ENCODE measurements around the gene TFPT. TPM values are rescaled to one million over a fixed set of nuclear protein-coding genes. Genes with fewer than 3 reads are reported as not detected.

Gene TFPT, protein sequence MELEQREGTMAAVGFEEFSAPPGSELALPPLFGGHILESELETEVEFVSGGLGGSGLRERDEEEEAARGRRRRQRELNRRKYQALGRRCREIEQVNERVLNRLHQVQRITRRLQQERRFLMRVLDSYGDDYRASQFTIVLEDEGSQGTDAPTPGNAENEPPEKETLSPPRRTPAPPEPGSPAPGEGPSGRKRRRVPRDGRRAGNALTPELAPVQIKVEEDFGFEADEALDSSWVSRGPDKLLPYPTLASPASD
- 58.5 and 63.2 TPM in 2 replicates for total RNA-seq

DNA sequence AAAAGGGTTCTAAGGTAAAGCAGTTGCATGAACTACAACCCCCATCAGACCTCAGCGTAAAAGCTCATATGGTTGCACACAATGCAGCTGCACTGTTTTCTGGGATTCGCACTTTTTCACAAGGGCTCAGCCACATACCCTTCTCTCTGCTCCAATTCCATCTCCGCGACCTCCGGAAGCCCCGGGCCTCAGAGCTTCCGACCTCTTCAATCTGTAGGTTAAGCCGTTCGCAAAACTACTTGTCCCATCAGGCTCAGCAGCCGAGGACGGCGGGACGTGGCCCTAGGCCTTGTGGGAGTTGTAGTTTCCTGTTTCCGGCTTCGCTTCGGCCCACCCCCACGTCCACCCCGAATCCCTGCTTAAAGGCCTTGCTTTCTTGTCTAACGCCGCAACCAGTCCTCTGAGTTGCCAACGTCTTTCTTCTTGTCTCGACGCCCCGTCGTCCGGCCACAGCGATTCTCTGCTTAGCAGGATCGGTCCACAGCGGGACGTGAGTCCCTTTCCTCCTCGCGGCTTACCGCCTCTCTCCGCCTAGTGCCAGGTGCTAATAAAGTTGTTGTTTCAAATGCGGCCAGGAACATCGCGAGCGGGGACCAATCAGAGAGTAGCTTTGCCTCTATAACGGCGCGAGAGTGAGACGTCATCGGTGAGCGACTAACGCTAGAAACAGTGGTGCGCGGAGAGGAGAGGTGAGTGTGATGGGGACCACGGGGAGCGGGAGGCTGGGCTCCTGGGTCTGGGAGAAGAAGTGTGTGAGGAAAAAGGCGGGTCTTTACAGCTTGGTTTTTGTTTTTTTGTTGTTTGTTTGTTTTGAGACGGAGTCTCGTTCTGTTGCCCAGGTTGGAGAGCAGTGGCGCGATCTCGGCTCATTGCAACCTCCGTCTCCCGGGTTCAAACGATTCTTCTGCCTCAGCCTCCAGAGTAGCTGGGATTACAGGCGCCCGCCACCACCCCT is at the start of gene TFPT, which contains the start of gene PRPF31:
Gene TFPT, minus strand, starts transcription at position 549 of the 955 bp plus-strand sequence. Its CDS starts 388 bp downstream, at position 161.
Gene PRPF31, plus strand, starts transcription at position 646 of the 955 bp plus-strand sequence. CDS start 2,525 bp downstream, outside the sequence.
- peak; percentile 94 for DNase-seq (ENCODE audit: extremely low read depth, low read depth, low spot score)

DNA sequence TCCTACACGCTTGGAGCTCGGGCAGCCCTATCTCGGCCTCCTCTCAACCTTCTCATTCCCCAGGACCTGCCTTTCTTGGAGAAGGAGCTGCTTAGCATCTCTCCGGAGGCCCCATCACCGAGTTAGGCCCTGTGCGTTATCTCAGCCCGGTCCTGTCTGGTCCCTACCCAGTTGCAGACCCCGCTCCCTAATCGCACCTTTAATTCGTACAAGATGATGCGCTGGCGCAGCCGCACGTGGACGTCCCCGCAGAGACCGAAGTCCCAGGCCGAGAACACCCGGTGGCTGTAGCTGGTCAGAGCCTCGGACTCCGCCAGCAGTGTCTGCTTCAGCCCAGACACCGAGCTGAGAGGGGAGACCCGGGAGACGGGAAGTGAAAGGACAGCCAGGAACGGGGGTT is 49.8 kb upstream of the TFPT start:
- no peak for DNase-seq (ENCODE audit: extremely low read depth, low read depth, low spot score)

DNA sequence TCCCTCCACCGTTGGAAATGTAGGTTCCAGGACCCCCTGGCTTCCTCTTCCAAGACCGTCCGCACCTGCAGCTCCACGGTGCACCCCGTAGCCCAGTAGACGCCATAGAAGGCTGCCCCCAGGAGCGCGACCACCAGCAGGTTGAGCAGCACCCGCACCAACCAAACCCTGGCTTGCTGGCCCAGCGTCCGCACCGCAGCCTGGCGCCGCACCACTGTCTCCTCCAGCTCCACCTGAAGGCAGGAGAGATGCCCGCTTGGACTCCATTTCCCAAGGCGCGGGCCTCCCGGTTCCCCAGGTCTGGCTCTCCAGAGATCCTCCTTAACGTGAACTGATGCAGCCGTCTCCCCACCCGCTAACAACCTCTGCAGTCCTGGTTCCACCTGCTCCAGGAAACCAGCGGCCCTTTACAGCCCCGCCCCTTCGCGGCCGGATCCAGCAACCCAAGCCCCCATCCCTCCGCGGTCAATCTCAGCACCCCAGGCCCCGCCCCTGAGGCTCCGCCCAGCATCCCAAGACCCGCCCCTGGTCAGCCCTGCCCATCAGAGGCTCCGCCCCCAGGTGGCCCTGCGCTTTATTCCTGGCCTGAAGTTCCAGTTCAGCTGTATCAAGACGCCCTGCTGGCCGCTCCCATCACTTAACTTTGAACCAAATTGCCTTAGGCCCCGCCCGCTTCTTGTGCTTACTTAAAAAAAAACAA is 49.1 kb upstream of the TFPT start:
- DNase-seq (ENCODE audit: extremely low read depth, low read depth, low spot score), result no peak

DNA sequence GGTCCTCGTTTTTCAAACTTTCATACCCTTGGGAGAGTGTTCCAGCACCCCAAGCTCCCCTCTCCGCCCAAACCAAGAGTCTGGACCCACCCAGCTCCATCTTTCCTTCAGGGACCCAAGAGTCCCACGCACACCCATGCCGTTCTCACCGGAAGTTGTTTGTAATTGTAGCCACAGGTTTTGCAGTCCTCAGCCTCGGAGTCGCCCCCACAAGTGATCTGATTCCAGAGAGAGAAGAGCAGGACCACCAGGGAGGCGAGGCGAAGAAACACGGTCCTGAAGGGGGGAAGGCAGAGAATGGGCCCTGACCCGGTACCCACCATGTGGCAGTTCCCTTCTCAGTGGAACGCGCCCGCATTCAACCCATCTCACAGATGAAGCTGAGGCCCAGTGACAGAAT is 47.4 kb upstream of the TFPT start:
- DNase-seq (ENCODE audit: extremely low read depth, low read depth, low spot score), result no peak

DNA sequence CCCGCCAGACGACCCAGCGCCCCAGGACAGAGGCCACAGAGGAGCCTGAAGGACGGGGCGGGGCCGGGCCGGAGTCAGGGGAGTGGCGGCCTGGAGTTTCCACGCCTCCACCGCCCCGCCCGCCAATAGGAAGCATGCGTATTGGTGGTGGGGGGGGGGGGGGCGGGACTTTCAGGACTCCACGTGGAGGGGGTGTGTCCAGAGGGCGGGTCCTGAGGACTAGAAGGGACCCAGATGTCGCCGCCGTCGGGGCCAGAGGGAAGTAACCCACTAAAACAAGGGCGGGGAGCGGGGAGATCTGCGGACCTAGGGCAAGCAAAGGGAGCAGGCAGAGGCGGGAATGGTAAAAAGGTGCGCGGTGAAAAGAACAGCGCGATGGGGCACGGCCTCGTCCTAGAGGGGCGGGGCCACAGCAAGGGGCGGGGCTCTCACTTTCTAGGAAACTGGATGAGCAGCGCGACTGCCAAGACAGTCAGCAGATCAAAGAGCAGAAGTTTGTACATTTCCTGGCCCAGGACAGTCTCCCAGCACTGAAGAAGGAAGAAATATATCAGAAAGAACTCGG is 46.9 kb upstream of the TFPT start:
- no peak for DNase-seq (ENCODE audit: extremely low read depth, low read depth, low spot score)

DNA sequence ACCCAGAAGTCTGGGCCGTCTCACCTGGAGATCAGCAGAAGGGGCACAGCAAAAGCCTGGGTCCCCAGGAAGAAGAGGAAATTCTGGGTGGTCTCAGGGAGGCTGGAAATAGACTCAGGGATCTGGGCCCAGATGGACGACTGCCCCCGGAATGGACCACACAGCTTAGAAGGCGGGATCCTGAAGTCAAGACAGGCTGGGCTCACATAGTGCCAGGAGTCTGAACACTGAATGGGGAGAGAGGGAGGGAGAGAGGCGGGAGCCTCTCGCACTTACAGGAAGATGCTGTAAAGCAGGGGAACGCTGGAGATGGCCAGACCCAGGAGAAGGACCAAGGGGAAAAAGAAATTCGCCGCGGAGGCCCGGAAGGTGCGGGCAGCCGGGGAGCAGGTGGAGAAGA is 45.4 kb upstream of the TFPT start:
- no peak for DNase-seq (ENCODE audit: extremely low read depth, low read depth, low spot score)

DNA sequence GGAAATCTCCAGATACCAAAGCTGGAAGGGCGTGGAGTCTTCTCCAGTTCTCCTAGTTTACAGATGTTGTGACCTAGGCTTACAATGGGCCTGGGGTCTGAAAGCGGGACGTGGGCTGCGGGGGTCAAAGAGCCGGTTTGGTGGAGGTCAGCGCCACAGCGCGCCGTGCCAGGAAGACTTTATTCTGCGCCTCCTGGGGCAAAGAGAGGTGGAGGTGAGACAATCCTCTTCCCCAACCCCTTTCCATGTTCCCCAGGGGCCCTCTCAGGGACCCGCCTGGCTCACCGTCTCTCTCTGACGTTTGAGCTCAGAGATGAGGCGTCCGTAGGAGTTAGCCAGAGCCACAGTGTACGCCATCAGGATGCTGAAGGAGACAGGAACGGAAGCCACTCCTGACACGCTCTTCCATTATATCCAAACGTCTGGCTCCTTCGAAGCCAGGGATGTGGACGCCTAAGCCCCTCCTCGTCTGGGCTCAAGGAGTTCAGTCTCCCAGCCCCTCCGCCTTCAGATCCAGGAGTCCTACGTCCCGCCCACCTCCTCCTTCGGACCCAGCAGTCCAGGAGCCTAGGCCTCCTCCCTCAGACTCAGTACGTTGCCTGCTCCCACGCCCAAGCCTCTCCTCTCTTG is 44.8 kb upstream of the TFPT start:
- no peak for DNase-seq (ENCODE audit: extremely low read depth, low read depth, low spot score)

DNA sequence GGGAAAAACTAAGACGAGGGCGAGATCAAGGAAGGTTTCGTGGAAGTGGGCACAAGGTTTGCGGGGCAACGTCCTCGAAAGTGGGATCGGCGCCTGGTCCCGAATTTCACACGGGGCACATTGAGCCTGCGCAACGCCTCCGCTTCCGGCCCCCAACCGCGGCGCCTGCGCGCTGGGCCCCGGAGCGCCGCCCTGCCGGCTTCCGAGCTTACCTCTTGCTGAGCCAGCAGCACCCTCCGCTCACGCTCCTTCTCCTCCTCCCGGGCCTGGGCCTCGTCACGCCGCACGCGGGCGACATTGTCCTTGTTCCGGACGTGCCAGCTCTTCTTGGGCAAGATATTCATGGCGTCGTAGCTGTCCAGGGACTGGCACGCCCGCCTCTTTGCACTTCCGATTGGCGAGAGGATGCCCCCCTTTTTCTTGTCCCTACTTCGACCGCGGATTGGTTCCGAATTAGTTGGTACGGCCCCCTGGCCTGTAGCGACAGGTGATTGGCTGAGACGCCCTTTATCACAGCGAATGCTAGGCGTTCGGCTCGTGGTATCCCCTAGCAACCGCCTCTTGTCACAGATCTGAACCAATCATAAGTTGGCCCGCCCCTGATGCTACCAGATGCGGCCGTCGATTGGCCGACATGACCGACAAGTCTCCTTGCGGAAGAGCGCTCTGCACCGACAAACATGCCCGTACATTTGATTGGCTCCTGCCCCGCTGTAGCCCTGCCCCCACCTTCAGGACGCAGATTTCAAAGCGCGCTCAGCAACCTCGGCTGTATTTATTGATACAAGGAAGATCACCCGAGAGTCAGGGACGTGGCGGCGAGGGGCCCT is 44.1 kb upstream of the TFPT start, which contains the start of gene LENG1:
Gene LENG1, minus strand, starts transcription at position 370 of the 830 bp plus-strand sequence. Its CDS starts 26 bp downstream, at position 344.
- peak; percentile 99 for DNase-seq (ENCODE audit: extremely low read depth, low read depth, low spot score)

DNA sequence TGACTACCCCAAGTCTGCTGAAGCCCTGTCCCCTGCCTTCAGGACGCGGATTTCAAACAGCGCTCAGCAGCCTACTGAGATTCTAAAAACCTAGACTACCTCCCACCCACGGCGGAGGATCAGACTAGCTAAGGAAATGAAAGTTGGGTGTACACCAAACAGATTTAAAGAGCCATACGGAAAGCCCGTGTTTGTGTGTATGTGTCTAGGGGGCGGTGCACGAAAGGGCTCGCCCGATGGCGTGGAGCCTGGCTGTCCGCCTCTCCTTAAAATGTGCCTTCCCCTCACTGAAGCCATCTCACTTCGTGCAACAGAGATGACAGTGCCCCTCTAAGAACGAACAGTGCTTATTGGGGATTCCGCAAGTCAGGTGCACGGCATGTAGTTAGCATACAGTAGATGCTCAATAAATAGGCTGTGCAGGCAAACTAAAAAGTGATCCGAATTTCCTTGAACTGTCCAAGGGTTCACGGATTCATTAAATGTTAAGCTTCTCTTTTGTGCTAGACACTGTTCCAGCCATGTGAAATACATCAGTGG is 43.4 kb upstream of the TFPT start:
- DNase-seq (ENCODE audit: extremely low read depth, low read depth, low spot score), result no peak

DNA sequence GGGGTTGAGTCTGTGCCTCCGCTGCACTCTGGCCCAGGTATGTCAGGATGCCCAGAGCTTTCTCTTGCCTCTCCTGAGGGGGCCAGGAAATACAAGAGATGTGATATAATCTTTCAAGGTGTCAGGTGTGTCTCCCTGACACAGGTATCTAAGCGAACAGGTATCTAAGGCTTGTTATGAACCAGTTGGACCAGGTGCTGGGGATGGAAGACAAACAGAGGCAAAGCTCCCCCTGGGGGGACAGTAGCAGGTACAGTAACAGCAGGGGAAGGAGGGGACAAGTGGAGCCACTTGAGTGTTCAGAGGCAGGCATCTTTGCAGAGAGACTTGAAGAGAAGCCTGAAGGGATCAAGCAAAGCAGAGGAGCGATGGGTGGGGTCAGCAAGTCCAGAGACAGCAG is 41.5 kb upstream of the TFPT start:
- no peak for DNase-seq (ENCODE audit: extremely low read depth, low read depth, low spot score)

DNA sequence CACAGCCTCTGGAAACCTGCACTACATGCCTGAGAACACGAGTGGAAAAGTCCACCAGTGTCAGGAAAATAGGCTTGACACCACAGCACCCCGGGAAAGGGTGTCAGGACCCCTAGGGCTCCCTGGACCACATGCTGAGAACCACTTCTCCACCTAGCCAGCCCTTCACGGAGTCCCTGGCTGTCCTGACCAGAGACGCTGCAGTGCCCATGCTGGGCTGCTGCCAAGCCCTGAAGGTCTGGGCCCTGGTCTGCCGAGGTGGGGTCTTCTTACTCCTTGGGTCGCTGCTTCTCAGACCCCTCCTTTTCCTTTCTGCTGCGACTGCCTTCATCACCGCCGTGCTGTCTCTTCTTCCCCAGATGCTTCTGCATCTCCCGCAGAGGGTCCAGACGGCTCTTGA is 41.0 kb upstream of the TFPT start:
- DNase-seq (ENCODE audit: extremely low read depth, low read depth, low spot score), result no peak

DNA sequence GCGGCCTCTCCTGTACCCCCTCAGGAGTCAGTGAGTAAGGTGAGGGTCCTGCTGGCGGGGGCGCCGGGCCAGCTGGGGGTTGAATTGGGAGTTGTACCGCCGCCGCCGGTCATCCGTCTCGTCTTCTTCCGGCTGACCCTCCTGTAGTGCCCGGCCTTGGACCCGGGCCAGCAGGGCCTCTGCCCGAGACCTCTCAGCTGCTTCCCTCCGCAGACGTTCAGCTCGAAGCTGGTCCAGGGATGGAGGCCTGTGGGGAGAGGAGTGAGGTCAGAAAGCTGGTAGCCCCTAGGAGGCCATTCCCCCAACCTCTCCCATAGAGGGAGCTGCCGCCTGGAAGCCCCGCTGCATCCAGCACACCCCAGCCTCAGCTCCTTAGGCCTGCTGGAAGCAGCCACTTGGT is 40.2 kb upstream of the TFPT start:
- DNase-seq (ENCODE audit: extremely low read depth, low read depth, low spot score), result no peak

DNA sequence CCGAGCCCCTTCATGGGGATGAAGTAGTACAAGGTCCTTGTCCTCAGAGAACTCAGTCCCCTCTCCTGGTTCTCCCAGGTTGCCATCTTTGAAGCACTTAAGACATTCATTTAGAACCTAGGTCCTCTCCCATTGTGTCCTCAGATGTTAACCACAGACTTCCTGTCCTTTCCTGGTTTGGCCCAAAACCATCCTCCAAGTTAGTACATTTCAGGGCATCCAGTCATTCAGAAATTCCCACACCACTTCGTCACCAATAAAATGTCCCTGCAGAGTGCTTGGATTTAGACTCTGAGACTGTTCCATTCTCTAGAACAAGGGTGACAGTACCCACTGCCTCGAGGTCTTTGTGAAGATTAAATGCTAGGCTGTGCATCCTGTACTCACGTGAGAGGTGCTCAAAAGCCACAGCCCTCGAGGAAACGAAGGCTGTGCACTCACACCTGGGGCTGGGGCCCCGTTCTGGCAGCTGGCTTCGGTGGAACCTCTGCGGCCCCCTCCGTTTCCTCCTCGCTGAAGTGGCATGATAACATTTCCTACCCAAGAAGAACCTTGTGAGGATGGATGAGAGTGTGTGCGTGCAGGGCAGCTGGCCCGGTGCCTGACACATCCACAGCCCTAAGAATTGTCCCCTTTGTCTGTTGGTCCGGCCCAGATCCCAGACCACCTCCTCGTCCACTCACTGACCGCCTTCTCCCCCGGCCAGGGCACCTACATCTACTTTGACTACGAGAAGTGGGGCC is 39.3 kb upstream of the TFPT start:
- no peak for DNase-seq (ENCODE audit: extremely low read depth, low read depth, low spot score)

DNA sequence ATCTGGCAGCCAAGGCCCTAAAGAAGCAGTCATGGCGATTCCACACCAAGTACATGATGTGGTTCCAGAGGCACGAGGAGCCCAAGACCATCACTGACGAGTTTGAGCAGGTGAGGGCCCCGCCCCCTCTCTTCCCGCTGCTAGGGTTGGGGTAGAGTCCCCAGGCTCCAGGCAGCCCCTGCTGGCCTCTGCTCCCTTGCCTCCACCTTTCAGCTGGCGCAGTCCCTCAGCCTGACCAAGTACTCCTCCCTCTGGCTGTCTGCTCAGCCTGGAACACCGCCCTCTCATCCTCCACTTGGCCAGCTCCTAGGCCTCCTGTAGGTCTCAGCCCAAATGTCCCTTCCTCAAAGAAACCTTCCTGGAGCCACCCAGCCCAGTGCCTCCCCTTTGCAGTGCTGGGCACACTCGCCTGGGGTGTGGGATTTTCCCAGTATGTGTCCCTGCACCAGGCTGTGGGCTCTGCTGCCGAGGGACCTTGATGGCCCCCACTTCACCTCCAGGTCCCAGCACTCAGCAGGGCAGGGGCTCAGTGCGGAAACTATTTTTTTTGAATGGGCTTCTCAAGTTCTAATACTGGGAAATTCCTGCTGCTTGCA is 38.4 kb upstream of the TFPT start:
- DNase-seq (ENCODE audit: extremely low read depth, low read depth, low spot score), result no peak

DNA sequence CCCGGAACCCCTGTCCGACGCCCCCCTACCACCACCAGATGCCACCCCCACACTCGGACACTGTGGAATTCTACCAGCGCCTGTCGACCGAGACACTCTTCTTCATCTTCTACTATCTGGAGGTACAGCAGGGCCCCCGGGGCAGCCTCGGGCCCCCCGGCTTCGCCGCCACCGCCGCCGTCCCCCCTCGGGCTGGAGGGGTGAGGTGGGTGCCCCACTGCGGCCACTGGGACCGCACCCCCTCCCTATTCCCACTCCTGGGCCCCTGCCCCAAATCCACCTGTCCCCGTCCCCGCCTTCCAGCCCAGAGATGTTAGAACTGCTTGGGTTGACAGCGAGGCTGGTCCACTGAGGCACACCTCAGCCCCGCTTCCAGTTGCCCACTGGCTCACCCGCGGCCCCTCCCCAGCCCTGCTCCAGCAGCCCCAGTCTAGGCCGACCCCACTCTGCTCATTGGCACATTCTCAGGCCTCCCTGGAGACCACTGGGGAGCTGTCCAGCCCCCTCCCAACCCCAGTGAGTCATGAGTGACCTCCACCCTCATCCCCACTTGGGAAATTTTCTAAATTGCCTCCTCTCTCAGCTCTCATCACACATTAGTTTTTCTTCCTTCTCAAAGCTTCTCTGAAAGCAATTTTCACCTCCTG is 37.5 kb upstream of the TFPT start:
- no peak for DNase-seq (ENCODE audit: extremely low read depth, low read depth, low spot score)

DNA sequence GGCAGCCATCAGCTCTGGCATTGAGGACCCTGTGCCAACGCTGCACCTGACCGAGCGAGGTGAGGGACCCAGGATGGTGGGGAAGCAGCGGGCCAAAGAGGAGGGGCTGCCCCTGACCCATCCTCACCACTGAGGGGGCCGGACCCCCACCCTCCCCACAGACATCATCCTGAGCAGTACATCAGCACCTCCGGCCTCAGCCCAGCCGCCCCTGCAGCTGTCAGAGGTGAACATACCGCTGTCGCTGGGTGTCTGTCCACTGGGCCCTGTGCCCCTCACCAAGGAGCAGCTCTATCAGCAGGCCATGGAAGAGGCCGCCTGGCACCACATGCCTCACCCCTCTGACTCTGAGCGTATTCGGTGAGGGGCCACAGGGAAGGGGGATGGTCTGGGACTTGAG is 36.8 kb upstream of the TFPT start:
- no peak for DNase-seq (ENCODE audit: extremely low read depth, low read depth, low spot score)

DNA sequence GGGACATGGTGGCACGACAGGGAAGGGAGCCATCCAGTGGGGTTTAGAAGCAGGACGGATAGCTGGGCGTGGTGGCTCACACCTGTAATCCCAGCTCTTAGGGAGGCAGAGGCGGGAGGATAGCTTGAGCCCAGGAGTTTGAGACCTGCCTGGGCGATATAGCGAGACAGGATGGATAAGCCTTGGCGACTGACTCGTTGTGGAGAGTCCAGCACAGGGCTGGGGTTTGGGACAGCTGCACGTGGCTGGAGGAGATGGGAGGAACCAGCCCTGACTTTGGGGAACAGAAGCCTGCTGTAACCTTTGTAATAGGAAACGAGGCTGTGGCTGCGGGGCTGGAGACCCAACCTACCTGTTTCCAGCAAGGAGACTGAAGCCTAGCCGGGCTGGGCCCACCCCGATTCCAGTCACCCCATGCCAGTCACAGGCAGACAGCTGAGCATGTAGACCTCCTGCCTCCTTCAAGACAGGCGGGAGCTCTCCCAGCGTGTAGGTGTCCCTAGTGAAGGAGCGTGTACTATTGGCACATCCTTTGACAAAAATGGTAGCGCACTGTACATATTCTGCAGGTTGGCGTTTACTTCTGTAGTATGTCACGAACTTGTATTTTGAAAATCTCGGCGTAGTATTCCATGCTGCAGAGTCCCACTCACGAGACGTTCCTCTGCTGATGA is 36.0 kb upstream of the TFPT start:
- DNase-seq (ENCODE audit: extremely low read depth, low read depth, low spot score), result no peak
